Natural killer cell treated with Interleukin-12 subunit alpha and Interleukin-12 subunit beta and Interleukin-15 and Interleukin-18, amount 100 ng/mL, for 72 hours (primary cell): ENCODE results near the gene DHX32. TPM values are rescaled to one million over a fixed set of nuclear protein-coding genes. Genes with fewer than 3 reads are reported as not detected.

Source experiments
- ATAC-seq, 2 donors: fragments of 150-1000 bp; cut with Tn5 transposase in 1 of 2; sonication (Bioruptor Pico), chemical (Tn5 transposase) in 1 of 2; 2 replicates each; pipeline ENCODE4 v1.10.0; 2021
- DNase-seq: peaks from one replicate; pipeline ENCODE4 v3.0.0; 2022; ENCODE audit warnings: low spot score
- H3K27ac Mint-ChIP-seq, 2 donors: 1 replicate in 1 of 2; 2 replicates in 1 of 2; pipeline ENCODE4 v1.8.0; 2022; ENCODE audit warnings: mixed read lengths in 2 of 2, mild to moderate bottlenecking in 1 of 2, moderate library complexity in 1 of 2
- H3K27me3 Mint-ChIP-seq, 2 donors: 1 replicate in 1 of 2; 2 replicates in 1 of 2; pipeline ENCODE4 v1.8.0; 2022; ENCODE audit warnings: mixed read lengths in 2 of 2
- H3K36me3 Mint-ChIP-seq: one replicate; pipeline ENCODE4 v1.8.0; 2022; ENCODE audit warnings: mixed read lengths
- H3K4me1 Mint-ChIP-seq, 2 donors: 1 replicate in 1 of 2; 2 replicates in 1 of 2; pipeline ENCODE4 v1.8.0; 2022; ENCODE audit warnings: low read depth in 2 of 2, mixed read lengths in 2 of 2, mild to moderate bottlenecking in 1 of 2
- H3K4me3 Mint-ChIP-seq: one replicate; pipeline ENCODE4 v1.8.0; 2022; ENCODE audit warnings: mixed read lengths
- H3K9me3 Mint-ChIP-seq: 2 replicates; pipeline ENCODE4 v1.8.0; 2022; ENCODE audit warnings: mixed read lengths
- total RNA-seq, 2 donors: library from RNA; stranded (reverse); gene quantifications; one replicate each; pipeline ENCODE4 v1.2.3, GENCODE V29; 2022

The DHX32 gene
- total RNA-seq, 2 donors from 2014 or later, result 25.8 to 28.8 TPM

DNA sequence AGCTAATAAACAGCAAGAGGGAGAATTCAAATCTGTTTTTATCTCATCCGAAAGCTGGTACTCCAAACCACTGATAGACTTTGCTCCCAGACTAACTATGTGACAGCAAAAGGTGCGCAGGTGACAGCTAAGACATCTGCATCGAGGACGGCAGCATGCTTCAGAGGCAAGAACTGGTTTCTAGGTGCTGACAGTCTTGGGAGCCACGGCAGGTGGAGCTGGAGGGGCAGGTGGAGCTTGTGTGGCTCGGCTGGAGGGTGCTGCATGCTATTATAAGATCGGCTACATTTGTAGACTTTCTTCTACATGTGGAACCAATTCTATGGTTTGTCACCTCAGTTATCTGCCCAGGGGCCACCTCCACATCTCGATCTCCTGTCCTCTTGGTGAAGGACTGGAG lies 83.7 kb downstream of the DHX32 start:
- H3K36me3 Mint-ChIP-seq, result peaks cover 6% of the 10 kb centered on the region
- ATAC-seq, result no peak
- H3K27ac Mint-ChIP-seq, result no peak overlapping the region

GRCh38 chr10:125795637-125796190 lies 85.4 kb downstream of the DHX32 start:
- Mint-ChIP-seq H3K27me3 (no peaks in the 10 kb centered on the region), H3K9me3 (no peaks in the 10 kb centered on the region), H3K4me3 (no peak overlapping the region), H3K27ac (no peak overlapping the region), H3K36me3 (peaks cover 6% of the 10 kb centered on the region), H3K4me1 (peaks cover 8 to 14% of the 10 kb centered on the region in 2 donors)
- DNase-seq (no peak), ATAC-seq (no peak)

More for the DNA sequence above, 83.7 kb downstream of the DHX32 start:
- DNase-seq, result no peak
- no peaks in the 10 kb centered on the region for H3K27me3 Mint-ChIP-seq
- H3K4me1 Mint-ChIP-seq, result peaks cover 5 to 7% of the 10 kb centered on the region in 2 donors
- H3K4me3 Mint-ChIP-seq, result no peak overlapping the region
- no peaks in the 10 kb centered on the region for H3K9me3 Mint-ChIP-seq

DNA sequence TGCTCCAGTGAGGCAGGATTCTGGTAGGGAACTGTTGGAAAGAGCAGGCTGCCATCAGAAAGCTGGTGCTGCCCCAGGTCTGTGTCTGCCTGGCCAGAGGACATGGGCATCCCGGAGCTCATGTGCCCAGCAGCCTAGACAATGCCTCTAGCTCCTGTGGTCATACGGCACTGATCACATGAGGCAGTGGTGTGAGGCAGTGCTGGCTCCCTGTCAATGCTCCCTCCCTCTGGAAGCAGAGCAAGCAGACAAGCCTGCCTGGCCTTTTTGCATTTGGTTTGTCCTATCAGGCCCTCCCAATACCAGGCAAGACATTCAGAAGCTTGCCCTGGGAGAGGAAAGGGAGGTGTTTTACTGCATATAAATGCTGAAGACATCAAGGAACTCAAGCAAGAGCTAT lies 86.0 kb downstream of the DHX32 start:
- DNase-seq (no peak), ATAC-seq (no peak)
- Mint-ChIP-seq H3K4me3 (no peak overlapping the region), H3K9me3 (no peaks in the 10 kb centered on the region), H3K27me3 (no peaks in the 10 kb centered on the region), H3K4me1 (peaks cover 8 to 14% of the 10 kb centered on the region in 2 donors), H3K36me3 (peaks cover 6% of the 10 kb centered on the region), H3K27ac (no peak overlapping the region)

GRCh38 chr10:125792342-125793300 lies 88.5 kb downstream of the DHX32 start:
- ATAC-seq, result peak; percentile 41 to 48
- Mint-ChIP-seq H3K4me1 (peaks cover 13 to 21% of the 10 kb centered on the region in 2 donors), H3K27ac (peak overlapping the region in 1 of 2 donors; percentile 76), H3K36me3 (peaks cover 6% of the 10 kb centered on the region), H3K9me3 (no peaks in the 10 kb centered on the region), H3K4me3 (no peak overlapping the region), H3K27me3 (no peaks in the 10 kb centered on the region)
- DNase-seq, result no peak

GRCh38 chr10:125788156-125789034 lies 92.7 kb downstream of the DHX32 start:
- peak; percentile 20 to 46 for ATAC-seq
- no peaks in the 10 kb centered on the region for H3K9me3 Mint-ChIP-seq
- peak overlapping the region in 1 of 2 donors; percentile 43 for H3K27ac Mint-ChIP-seq
- no peaks in the 10 kb centered on the region for H3K36me3 Mint-ChIP-seq
- no peak for DNase-seq
- no peak overlapping the region for H3K4me3 Mint-ChIP-seq
- H3K4me1 Mint-ChIP-seq, result peaks cover 13 to 22% of the 10 kb centered on the region in 2 donors
- no peaks in the 10 kb centered on the region for H3K27me3 Mint-ChIP-seq

Other genes with a start within 250 kb of the DHX32 start
- not detected for gene TEX36, start 198.1 kb downstream of the DHX32 start, total RNA-seq
- gene EDRF1, start 161.6 kb downstream of the DHX32 start, total RNA-seq, result 10 to 100 TPM; 29.4 to 53.5 TPM
- under 1 TPM in 1 of 2 donors, not detected in 1; 0.14 TPM for gene MMP21, start 105.5 kb downstream of the DHX32 start, total RNA-seq
- 10 to 100 TPM; 45.7 to 51.4 TPM for gene UROS, start 58.0 kb downstream of the DHX32 start, total RNA-seq
- 10 to 100 TPM; 68.5 to 83.3 TPM for gene BCCIP, start 57.7 kb downstream of the DHX32 start, total RNA-seq
- gene FANK1, start 15.3 kb upstream of the DHX32 start, total RNA-seq, result not detected